CD14-positive monocyte (primary cell): ENCODE data around the gene CSPG5. TPM values are rescaled to one million over a fixed set of nuclear protein-coding genes. Genes with fewer than 3 reads are reported as not detected.
A peak's percentile ranks its signal among the peaks of the same experiment; 100 is the strongest.

ENCODE experiments used
- DNase-seq, 3 donors: peaks; one replicate each; pipeline ENCODE4 v3.0.0-alpha.2; 2011 to 2022
- H2AFZ ChIP-seq: 2 replicates; pipeline ENCODE4 v1.6.0; 2012; ENCODE audit warnings: mild to moderate bottlenecking, low read depth, low read length, inconsistent platforms; ENCODE audit not compliant: insufficient read depth, poor library complexity, severe bottlenecking
- H3K27ac ChIP-seq, 2 donors: 1 replicate in 1 of 2; 2 replicates in 1 of 2; pipeline ENCODE4 v1.5.1; 2012 to 2013; ENCODE audit warnings: low read length in 2 of 2, control low read depth in 1 of 2, inconsistent platforms in 1 of 2, low read depth in 1 of 2, mild to moderate bottlenecking in 1 of 2
- H3K27me3 ChIP-seq, 2 donors: one replicate each; pipeline versions ENCODE4 v1.6.0 to v1.6.1; 2011 to 2013; ENCODE audit warnings: low read length in 2 of 2; ENCODE audit not compliant: control insufficient read depth in 2 of 2, insufficient read depth in 2 of 2
- H3K36me3 ChIP-seq, 2 donors: replicated peaks in 1 of 2; 1 replicate in 1 of 2; 2 replicates in 1 of 2; pipeline versions ENCODE4 v1.5.1 to v1.6.1; 2012 to 2013; ENCODE audit warnings: low read length in 2 of 2, control low read depth in 1 of 2, inconsistent platforms in 1 of 2, mild to moderate bottlenecking in 1 of 2; ENCODE audit not compliant: insufficient read depth in 2 of 2, control insufficient read depth in 1 of 2
- H3K4me1 ChIP-seq, 2 donors: 1 replicate in 1 of 2; 2 replicates in 1 of 2; pipeline versions ENCODE4 v1.5.1 to v1.6.1; 2012 to 2013; ENCODE audit warnings: low read length in 2 of 2, control low read depth in 1 of 2, inconsistent platforms in 1 of 2, mild to moderate bottlenecking in 1 of 2, moderate library complexity in 1 of 2; ENCODE audit not compliant: insufficient read depth in 2 of 2, control insufficient read depth in 1 of 2
- H3K4me2 ChIP-seq: replicated peaks from 2 replicates; pipeline ENCODE3; 2012; ENCODE audit warnings: low read length, moderate library complexity, mild to moderate bottlenecking; ENCODE audit not compliant: poor library complexity, severe bottlenecking; ENCODE audit errors: extremely low read depth
- H3K4me3 ChIP-seq, 3 experiments: fragments of 200-600 bp in 1 of 3; sonication (generic) in 1 of 3; replicated peaks in 1 of 3; 1 replicate in 2 of 3; 2 replicates in 1 of 3; pipeline ENCODE4 v1.5.1; 2011 to 2013; ENCODE audit warnings: low read length in 3 of 3, mild to moderate bottlenecking in 3 of 3, control low read depth in 2 of 3, low read depth in 2 of 3, inconsistent platforms in 1 of 3, moderate library complexity in 1 of 3
- H3K79me2 ChIP-seq: 2 replicates; pipeline ENCODE4 v1.6.0; 2012; ENCODE audit warnings: mild to moderate bottlenecking, control low read depth, inconsistent platforms, low read length, moderate library complexity; ENCODE audit not compliant: insufficient read depth
- H3K9ac ChIP-seq: 2 replicates; pipeline ENCODE4 v1.6.0; 2017; ENCODE audit warnings: low read length, mild to moderate bottlenecking; ENCODE audit not compliant: insufficient read depth, poor library complexity, severe bottlenecking
- H3K9me3 ChIP-seq, 2 donors: replicated peaks in 1 of 2; 1 replicate in 1 of 2; 2 replicates in 1 of 2; pipeline versions ENCODE4 v1.5.1 to v1.6.1; 2012 to 2013; ENCODE audit warnings: low read length in 2 of 2, control low read depth in 1 of 2; ENCODE audit not compliant: control insufficient read depth in 1 of 2, insufficient read depth in 1 of 2
- H4K20me1 ChIP-seq: 2 replicates; pipeline ENCODE4 v1.6.0; 2012; ENCODE audit warnings: mild to moderate bottlenecking, low read length, control low read depth, moderate library complexity; ENCODE audit not compliant: insufficient read depth
- H3K27ac Mint-ChIP-seq, 7 donors: one replicate each; pipeline ENCODE4 v1.8.0; 2020; ENCODE audit warnings: mild to moderate bottlenecking in 7 of 7, mixed read lengths in 7 of 7, moderate library complexity in 6 of 7, inconsistent platforms in 2 of 7
- H3K27me3 Mint-ChIP-seq, 3 donors: one replicate each; pipeline ENCODE4 v1.8.0; 2021 to 2022; ENCODE audit warnings: low read depth in 3 of 3, mild to moderate bottlenecking in 3 of 3, mixed read lengths in 3 of 3, moderate library complexity in 3 of 3, inconsistent platforms in 1 of 3
- H3K36me3 Mint-ChIP-seq, 2 donors: one replicate each; pipeline ENCODE4 v1.8.0; 2020; ENCODE audit warnings: mixed read lengths in 2 of 2, inconsistent platforms in 1 of 2, mild to moderate bottlenecking in 1 of 2
- H3K4me1 Mint-ChIP-seq: one replicate; pipeline ENCODE4 v1.8.0; 2020; ENCODE audit warnings: mild to moderate bottlenecking, mixed read lengths
- H3K4me3 Mint-ChIP-seq, 2 donors: one replicate each; pipeline ENCODE4 v1.8.0; 2020; ENCODE audit warnings: mild to moderate bottlenecking in 2 of 2, mixed read lengths in 2 of 2, moderate library complexity in 1 of 2
- H3K9me3 Mint-ChIP-seq, 7 donors: one replicate each; pipeline ENCODE4 v1.8.0; 2020 to 2022; ENCODE audit warnings: mixed read lengths in 7 of 7, mild to moderate bottlenecking in 6 of 7, moderate library complexity in 6 of 7, inconsistent platforms in 2 of 7
- CTCF ChIP-seq: fragments of 200-600 bp; IDR thresholded peaks from one replicate; pipeline ENCODE4 v1.8.0; 2022; ENCODE audit warnings: antibody characterized with exemption, mild to moderate bottlenecking
- WGBS: methylation state at CpG from one replicate; pipeline ENCODE4 v1.1.5; 2013; ENCODE audit warnings: missing lambda C conversion rate; ENCODE audit not compliant: insufficient coverage; 5-methylcytosine and 5-hydroxymethylcytosine counted together
- intact Hi-C, 2 donors: fragments of 100-400 bp; cut with micrococcal nuclease; formaldehyde crosslinking; loops; one replicate each; pipeline versions ENCODE4 v1.15.0 to v1.15.1; 2023
- polyA plus RNA-seq, 3 donors: library from polyadenylated mRNA; depleted of rRNA in 1 of 3; unstranded in 2 of 3; stranded (reverse) in 1 of 3; fragments of 300-500 nt in 2 of 3; fragments of >200 nt in 1 of 3; fragmentation: Illumina TruSeq in 2 of 3; gene quantifications; 1 replicate in 2 of 3; 2 replicates in 1 of 3; pipeline ENCODE4 v1.2.3, GENCODE V29; 2012 to 2021

The CSPG5 gene
- polyA plus RNA-seq, 3 donors = not detected

GRCh38 chr3:47567149-47567548 is 11.5 kb downstream of the CSPG5 start:
- Mint-ChIP-seq H3K27ac (no peak overlapping the region), H3K4me3 (no peak overlapping the region), H3K4me1 (peaks cover 5% of the 10 kb centered on the region), H3K9me3 (peaks cover 0 to 1% (median 0%) of the 10 kb centered on the region in 7 donors), H3K27me3 (peaks cover 5 to 10% (median 8%) of the 10 kb centered on the region in 3 donors), H3K36me3 (no peaks in the 10 kb centered on the region)
- H3K27ac ChIP-seq = no peak overlapping the region
- TF ChIP-seq CTCF = no peak
- no peak overlapping the region for H3K4me3 ChIP-seq
- intact Hi-C loops = no loop called here
- H2AFZ ChIP-seq = no peak overlapping the region
- no peaks in the 10 kb centered on the region for H3K9me3 ChIP-seq
- WGBS = 92% methylated on average over 2 of the region's 4 CpGs
- H3K79me2 ChIP-seq = no peaks in the 10 kb centered on the region
- H3K36me3 ChIP-seq = no peaks in the 10 kb centered on the region
- DNase-seq = no peak
- H4K20me1 ChIP-seq = no peaks in the 10 kb centered on the region
- H3K4me1 ChIP-seq = peaks cover 0 to 4% of the 10 kb centered on the region in 2 donors
- no peak overlapping the region for H3K9ac ChIP-seq
- H3K27me3 ChIP-seq = peaks cover 0 to 4% of the 10 kb centered on the region in 2 donors
- H3K4me2 ChIP-seq = no peak overlapping the region

GRCh38 chr3:47566667-47567066 is 12.0 kb downstream of the CSPG5 start:
- WGBS = 93% methylated on average over 5 of the region's 9 CpGs

More at GRCh38 chr3:47566667-47567066, 12.0 kb downstream of the CSPG5 start:
- intact Hi-C loops = no loop called here
- Histone ChIP-seq H4K20me1 (no peaks in the 10 kb centered on the region), H2AFZ (no peak overlapping the region), H3K36me3 (no peaks in the 10 kb centered on the region), H3K79me2 (no peaks in the 10 kb centered on the region), H3K9ac (no peak overlapping the region), H3K27ac (no peak overlapping the region), H3K9me3 (no peaks in the 10 kb centered on the region), H3K4me3 (no peak overlapping the region), H3K4me1 (peaks cover 0 to 4% of the 10 kb centered on the region in 2 donors), H3K4me2 (no peak overlapping the region), H3K27me3 (no peaks in the 10 kb centered on the region)
- H3K4me1 Mint-ChIP-seq = peaks cover 5% of the 10 kb centered on the region
- no peaks in the 10 kb centered on the region for H3K9me3 Mint-ChIP-seq
- H3K27me3 Mint-ChIP-seq = peaks cover 5 to 10% (median 5%) of the 10 kb centered on the region in 3 donors
- H3K27ac Mint-ChIP-seq = peak overlapping the region in 1 of 7 donors; percentile 76
- no peaks in the 10 kb centered on the region for H3K36me3 Mint-ChIP-seq
- TF ChIP-seq CTCF = no peak
- H3K4me3 Mint-ChIP-seq = no peak overlapping the region
- no peak for DNase-seq
